GM19328 (cell line): ENCODE measurements around the gene ZRANB1.

Experiments used
- ATAC-seq: cut with Tn5 transposase; IDR thresholded peaks from one replicate; pipeline ENCODE4 v1.9.1; 2021; ENCODE audit warnings: mild to moderate bottlenecking, moderate library complexity; ENCODE audit not compliant: unreplicated experiment

ZRANB1 gene

GRCh38 chr10:124918906-124919305 lies 23.0 kb upstream of the ZRANB1 start:
- ATAC-seq = no peak

GRCh38 chr10:124921261-124921660 lies 20.7 kb upstream of the ZRANB1 start:
- no peak for ATAC-seq

GRCh38 chr10:124923684-124924083 lies 18.2 kb upstream of the ZRANB1 start:
- no peak for ATAC-seq

- no peak for ATAC-seq
These were observed 15.4 kb upstream of the ZRANB1 start for GRCh38 chr10:124926548-124926947.

GRCh38 chr10:124928087-124928486 lies 13.8 kb upstream of the ZRANB1 start:
- ATAC-seq = no peak

GRCh38 chr10:124928545-124928944 lies 13.4 kb upstream of the ZRANB1 start:
- no peak for ATAC-seq

GRCh38 chr10:124935946-124936345 lies 6.0 kb upstream of the ZRANB1 start:
- ATAC-seq = no peak

- no peak for ATAC-seq
These were observed 5.1 kb upstream of the ZRANB1 start for GRCh38 chr10:124936813-124937212.

- ATAC-seq = no peak
These were observed 2.6 kb upstream of the ZRANB1 start for GRCh38 chr10:124939290-124939689.

- no peak for ATAC-seq
These were observed 620 bp downstream of the ZRANB1 start for GRCh38 chr10:124942317-124943169.

GRCh38 chr10:124943301-124944092 lies 1.6 kb downstream of the ZRANB1 start:
- ATAC-seq = no peak

DNA sequence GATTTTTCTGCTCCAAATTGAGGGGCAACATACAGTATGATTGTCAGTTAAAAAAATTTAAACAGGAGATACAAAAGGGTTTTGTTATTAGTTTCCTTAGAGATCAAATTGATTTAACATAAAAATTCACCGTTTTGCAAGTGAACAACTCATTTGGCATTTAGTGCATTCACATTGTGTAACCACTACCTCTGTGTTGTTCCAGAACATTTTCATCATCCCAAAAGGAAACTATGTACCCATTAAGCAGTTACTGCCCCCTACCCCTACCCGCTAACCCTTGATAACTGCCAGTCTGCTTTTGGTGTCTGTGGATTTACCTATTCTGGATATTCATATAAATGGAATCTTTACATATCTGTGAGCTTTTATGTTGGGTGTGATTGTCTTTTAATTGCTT lies 3.1 kb downstream of the ZRANB1 start:
- no peak for ATAC-seq

GRCh38 chr10:124946945-124947344 lies 5.0 kb downstream of the ZRANB1 start:
- no peak for ATAC-seq

GRCh38 chr10:124949543-124949942 lies 7.6 kb downstream of the ZRANB1 start:
- ATAC-seq = no peak

- ATAC-seq = no peak
These were observed 10.2 kb downstream of the ZRANB1 start for GRCh38 chr10:124952123-124952522.

GRCh38 chr10:124953421-124953820 lies 11.5 kb downstream of the ZRANB1 start:
- no peak for ATAC-seq

DNA sequence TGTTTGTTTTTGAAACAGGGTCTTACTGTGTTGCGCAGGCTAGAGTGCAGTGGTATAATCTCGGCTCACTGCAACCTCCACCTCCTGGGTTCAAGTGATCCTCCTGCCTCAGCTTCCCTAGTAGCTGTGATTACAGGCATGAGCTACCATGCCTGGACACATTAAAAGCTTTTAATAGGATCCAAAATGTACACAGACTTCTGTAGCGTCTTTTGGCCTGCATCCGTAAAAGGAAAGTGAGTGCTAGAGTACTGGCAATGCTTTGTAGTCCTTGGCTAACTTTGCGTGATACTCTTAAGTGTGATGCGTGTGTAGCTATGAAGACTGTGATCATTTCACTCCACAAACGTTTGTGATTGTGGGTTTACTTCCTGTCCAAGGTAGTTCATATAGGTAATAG lies 13.3 kb downstream of the ZRANB1 start:
- ATAC-seq = no peak

DNA sequence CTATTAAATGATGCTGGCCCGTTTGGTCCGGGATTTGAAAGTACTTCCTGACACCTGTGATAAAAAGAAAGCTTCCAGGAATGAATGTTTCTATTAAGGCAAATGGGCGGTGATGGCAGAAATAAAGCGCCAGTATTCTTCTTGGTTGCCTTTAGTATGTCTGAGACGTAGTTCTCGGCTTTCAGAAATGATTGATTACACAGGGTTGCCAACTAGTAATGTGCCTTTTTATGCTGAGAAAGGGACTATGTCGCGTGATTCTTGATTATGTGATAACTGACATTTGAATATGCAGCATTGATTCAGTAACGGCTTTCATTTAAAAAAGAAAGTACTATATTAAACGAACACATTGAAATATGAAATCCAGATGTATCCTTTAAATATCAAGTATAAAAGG lies 13.9 kb downstream of the ZRANB1 start:
- ATAC-seq = no peak

GRCh38 chr10:124956764-124957163 lies 14.8 kb downstream of the ZRANB1 start:
- no peak for ATAC-seq

DNA sequence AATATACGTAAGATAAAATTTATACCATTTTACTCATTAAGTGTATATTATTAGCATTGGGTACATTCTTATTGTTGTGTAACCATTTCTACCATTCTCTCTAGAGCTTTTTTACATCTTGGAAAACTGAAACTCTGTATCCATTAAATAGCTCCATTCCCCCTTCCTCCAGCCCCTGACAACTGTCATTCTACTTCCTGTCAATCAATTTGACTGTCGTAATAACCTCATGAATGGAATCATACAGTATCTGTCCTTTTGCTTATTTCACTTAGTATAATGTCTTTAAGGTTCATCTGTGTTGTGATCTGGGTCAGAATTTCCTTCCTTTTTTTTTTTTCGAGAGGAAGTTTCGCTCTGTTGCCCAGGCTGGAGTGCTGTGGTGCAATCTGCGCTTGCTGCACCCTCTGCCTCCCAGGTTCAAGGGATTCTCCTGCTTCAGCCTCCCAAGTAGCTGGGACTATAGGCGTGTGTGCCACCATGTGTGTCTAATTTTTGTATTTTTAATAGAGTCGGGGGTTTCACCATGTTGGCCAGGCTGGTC lies 15.6 kb downstream of the ZRANB1 start:
- no peak for ATAC-seq

DNA sequence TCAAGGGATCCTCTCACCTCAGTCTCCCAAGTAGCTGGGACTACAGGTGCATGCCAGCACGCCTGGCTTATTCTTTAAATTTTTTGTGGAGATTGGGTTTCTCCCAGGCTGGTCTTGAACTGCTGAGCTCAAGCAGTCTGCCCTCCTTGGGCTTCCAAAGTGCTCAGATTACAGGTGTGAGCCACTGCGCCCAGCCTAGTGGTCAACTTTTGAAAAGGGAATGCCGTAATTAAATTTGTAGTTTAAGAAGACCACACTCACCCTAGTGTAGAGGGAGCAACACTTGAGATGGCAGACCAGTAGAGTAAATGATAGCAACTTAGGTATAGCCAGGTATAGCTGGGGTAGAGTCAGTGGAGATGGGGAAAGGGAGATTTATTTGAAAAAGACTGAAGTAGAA lies 17.6 kb downstream of the ZRANB1 start:
- no peak for ATAC-seq

GRCh38 chr10:124961248-124961570 lies 19.3 kb downstream of the ZRANB1 start:
- ATAC-seq = no peak
